ENCODE results near the gene PRLR. TPM values are rescaled to one million over a fixed set of nuclear protein-coding genes. Genes with fewer than 3 reads are reported as not detected.

The PRLR gene
- total and polyA plus RNA-seq, 10 of the 15 experiments (the other 5 are each of a cell fraction or from before 2014, with no cell fraction given) = 0.03 to 8.1 (median 0.20) TPM

DNA sequence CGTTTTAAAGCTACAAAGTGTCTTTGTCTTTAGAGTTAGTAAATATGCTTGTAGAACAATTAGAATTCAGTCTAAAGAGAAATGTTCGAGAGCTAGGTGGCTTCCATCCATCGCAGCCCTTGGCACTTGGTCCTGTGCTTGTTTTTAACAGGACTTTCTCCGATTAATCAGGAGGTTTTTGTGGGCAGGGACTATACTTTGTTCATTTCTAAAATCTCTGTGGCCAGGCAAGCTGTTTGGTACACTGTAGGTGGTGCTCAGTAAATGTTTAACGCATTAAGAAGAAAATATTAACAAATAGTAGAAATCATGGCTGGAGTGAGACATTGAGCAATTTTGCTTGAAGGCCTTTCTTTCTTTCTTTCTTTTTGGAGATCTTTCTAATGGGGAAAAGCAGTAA is 203.3 kb downstream of the PRLR start:
- POLR2A ChIA-PET = no interaction called here
- H3K27ac ChIP-seq (ENCODE audit: control insufficient read depth, insufficient read depth) = no peak overlapping the region
- no peak overlapping the region for H2AFZ ChIP-seq (ENCODE audit: control insufficient read depth, low read depth, low read length)
- intact Hi-C loops (cut with micrococcal nuclease; ENCODE audit: unreplicated experiment) (no loop called here), in situ Hi-C loops (cut with MboI) (no loop called here)
- no peaks in the 10 kb centered on the region for H4K20me1 ChIP-seq (ENCODE audit: control insufficient read depth, insufficient read depth)
- FAIRE-seq = no peak
- no peak overlapping the region for H3K4me2 ChIP-seq (ENCODE audit: control insufficient read depth, insufficient read depth)
- no peaks in the 10 kb centered on the region for H3K9me3 ChIP-seq (replicated peaks; ENCODE audit: control insufficient read depth, insufficient read depth, low read length)
- RAD21 ChIA-PET (ENCODE audit: unreplicated experiment) = interaction anchor here (1.8 kb wide), 1 partner anchor 23 kb away, joined by 4 read pairs; no protein-coding TSS in a partner anchor
- no TSS peak for BruUV-seq (replicated peaks)
- ATAC-seq = no peak
- no peaks in the 10 kb centered on the region for H3K36me3 ChIP-seq (ENCODE audit: control insufficient read depth in 2 of 2, insufficient read depth in 2 of 2, low read length in 1 of 2)
- CTCF ChIA-PET = interaction anchor here (0.7 to 1.2 kb wide), 4 partner anchors 23 to 199 kb away, joined by 3 to 4 read pairs (median 3); no protein-coding TSS in a partner anchor
- SMC1A ChIA-PET (ENCODE audit: uncharacterized antibody, unreplicated experiment) = interaction anchor here (1.0 kb wide), 1 partner anchor 15 kb away, joined by 3 read pairs; no protein-coding TSS in a partner anchor
- H3K4me1 ChIP-seq (ENCODE audit: control insufficient read depth, insufficient read depth, low read length) = no peaks in the 10 kb centered on the region
- TF ChIP-seq CHD4 (IDR thresholded peaks at IDR 0.05) (no peak), STAT1 (conservative IDR thresholded peaks at IDR 0.05) (no peak), BCL3 (IDR thresholded peaks at IDR 0.05; ENCODE audit: borderline replicate concordance, insufficient read depth, low read depth, low read length, poor library complexity, severe bottlenecking) (no peak), CBFB (IDR thresholded peaks at IDR 0.05; ENCODE audit: low read depth) (no peak), CHD2 (IDR thresholded peaks at IDR 0.05; ENCODE audit: borderline replicate concordance, low read depth, low read length) (no peak), NR2F1 (conservative IDR thresholded peaks at IDR 0.05) (no peak), POLR2A (IDR thresholded peaks at IDR 0.05; ENCODE audit: low read depth, low read length) (no peak), E2F8 (IDR thresholded peaks at IDR 0.05; ENCODE audit: low read depth, partially characterized antibody) (no peak), HCFC1 (IDR thresholded peaks at IDR 0.05; ENCODE audit: low read length) (no peak)
- no peak for DNase-seq (ENCODE audit: low read depth, low spot score)
- no peak overlapping the region for H3K9ac ChIP-seq (ENCODE audit: control insufficient read depth, insufficient read depth, low read length)
- no peaks in the 10 kb centered on the region for H3K79me2 ChIP-seq (ENCODE audit: control insufficient read depth, insufficient read depth, low read length)
- peaks cover 0 to 2% of the 10 kb centered on the region in 2 experiments; a peak in 2 of 4 replicates for H3K27me3 ChIP-seq (replicated peaks in 1 of 2; ENCODE audit: control insufficient read depth in 2 of 2, insufficient read depth in 2 of 2, low read length in 1 of 2)
- WGBS (ENCODE audit: insufficient coverage, insufficient replicate concordance, low lambda C conversion rate, missing lambda C conversion rate) = 39% methylated on average over 5 of the region's 5 CpGs
- H3K4me3 ChIP-seq = no peak overlapping the region
